ENCODE results near the gene TNNT2.

TNNT2 gene

DNA sequence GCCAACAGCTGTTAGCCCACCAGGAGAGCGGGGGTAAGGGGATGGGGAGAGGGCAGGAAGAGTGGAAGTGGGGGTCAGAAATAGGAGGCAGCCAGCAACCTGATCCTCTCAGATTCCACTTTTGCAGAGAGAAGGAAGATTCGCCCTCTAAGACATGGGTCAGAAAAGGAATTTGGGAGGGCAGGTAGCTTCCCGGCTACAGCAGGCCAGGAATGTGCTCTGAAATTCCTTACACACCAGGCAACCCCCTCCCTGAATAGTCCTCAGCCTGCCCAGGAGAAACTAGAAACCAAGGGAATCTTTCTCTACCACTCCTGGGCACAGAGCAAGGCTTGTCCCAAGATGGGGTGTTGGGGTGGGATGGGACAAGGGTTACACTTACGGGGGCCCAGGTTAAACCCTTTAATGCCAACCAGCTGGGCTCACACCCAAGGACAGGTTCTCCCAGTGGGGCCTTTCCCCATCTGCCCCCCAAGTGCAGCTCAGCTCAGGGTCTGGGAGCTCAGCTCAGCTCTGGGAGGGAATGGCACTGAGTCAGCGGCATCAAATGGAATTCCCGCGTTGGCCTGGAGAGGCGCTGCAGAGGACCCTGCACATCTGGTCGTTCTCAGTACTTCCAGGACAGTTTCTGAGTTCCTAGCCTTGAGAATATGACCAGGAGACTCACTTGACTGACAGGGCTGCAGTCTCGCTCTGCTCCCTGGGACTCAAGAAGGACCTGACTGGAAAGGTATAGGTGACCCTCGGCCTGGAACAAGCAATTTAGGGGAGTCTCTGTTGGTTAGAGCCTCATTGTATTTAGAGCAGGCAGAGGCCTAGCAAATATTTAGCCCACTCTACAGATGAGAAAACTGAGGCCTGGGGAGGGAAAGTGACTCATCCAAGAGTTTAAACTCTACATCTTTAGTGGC lies 761 bp downstream of the TNNT2 start:
- DNase-seq (ENCODE audit: low read depth): no peak

DNA sequence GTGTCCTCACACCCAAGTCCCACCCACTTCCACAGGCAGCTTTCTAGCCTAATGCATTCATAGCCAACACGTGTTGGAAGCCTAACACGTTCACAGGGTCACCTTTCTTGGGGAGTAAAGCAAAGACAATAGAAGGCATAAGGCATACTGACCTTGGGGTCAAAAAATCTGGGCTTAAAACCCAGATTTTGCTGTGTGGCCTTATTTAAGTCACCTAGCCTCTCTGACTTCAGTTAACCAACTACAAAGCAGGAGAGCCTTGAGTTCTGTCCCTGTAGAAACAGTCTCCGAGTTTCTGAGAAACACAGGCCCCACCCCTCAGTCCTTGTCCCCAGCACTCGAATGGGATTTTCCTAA lies 1.4 kb downstream of the TNNT2 start:
- DNase-seq (ENCODE audit: low read depth): no peak

DNA sequence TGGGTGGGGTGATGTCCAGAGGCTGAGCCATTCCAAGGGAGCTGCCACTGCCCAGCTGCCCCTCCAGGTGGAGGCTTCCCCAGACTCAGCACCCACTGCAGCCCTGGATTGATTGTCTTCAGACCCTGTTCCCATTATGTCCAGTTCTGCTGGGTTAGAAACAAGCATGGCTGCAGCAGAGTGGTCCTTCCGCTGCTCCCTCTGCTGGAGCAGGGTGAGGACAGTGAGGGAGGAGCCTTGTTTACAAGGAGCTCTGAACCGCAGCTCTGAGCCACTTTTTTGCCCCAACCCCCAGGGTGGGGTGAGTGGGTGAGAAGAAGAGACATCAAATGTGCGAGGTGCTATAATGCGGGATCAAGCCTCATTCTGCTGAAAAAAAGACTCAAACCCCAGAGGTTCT lies 2.3 kb downstream of the TNNT2 start:
- no peak for DNase-seq (ENCODE audit: low read depth)

DNA sequence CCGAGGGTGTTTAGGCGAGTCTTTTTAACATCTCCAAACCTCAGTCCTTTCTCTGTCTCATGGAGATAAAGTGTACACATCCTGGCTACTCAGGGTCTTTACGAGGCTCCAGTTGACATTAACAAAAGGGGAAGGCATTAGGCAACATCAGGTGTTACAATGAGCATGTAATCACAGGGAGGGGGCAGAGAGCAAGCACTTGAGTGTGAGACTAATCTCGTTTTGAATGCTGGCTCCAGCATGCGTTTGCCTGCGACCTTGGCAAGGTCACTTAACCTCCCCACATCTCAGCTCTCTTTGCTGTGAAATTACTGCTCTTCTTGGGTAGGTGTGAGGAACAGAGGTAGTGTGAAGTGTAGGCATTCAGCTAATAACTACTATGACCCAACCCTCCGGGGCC lies 3.1 kb downstream of the TNNT2 start:
- no peak for DNase-seq (ENCODE audit: low read depth)

DNA sequence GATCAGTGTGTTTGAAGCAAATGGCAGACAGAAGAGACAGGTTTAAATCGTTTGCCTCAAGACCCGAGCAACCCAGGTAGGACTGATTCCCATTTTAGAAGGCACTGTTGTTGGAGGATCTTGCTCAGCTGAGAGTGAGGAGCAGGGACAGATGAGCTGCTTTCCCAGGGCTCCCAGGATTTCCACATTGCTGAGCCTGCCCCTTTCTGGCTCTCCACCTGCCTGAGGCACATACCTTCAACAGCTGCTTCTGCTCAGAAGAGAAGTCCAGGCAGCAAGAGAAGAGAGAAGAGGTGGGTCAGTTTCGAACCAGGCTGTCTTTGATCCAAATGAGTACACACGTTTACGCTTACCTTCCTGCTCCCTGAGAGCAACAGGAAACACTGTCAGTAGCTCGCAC lies 5.7 kb downstream of the TNNT2 start:
- DNase-seq (ENCODE audit: low read depth): no peak

DNA sequence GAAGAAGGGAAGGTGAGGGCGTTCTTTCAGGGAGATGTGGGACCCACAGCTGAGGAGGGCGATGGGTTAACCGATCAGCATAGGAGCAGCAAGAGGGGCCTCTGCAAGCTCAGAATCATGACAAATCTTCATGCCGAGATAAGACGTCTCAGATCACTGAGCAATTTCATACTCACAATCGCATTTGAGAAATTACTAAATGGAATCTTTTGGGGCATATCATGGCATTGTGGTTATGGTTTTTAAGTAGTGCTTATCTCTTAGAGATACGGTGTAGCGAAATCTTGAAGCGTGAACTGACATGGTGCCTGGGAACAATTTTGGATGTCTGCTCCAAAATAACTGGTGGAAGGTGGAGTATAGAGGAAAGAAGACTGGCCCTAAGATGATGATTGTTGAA lies 6.2 kb downstream of the TNNT2 start:
- DNase-seq (ENCODE audit: low read depth): no peak

DNA sequence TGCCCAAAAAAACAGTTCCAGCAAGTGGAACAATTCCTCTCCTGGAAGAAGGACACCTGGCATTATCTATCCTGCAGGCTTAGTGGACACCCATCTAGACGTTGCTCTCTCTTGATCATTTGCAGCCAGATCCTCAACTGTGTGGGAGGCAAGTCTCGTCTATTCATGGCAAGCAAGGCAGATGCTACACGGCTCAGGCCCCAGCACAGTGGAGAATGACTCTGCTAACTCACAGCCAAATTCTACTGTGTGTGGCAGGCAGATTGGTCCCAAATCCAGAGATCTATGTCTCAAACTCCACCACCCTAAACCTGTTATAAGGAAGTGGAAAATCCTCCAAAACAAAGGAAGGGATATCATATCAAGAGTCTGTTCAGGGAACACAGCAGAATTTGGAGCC lies 7.0 kb downstream of the TNNT2 start:
- DNase-seq (ENCODE audit: low read depth): no peak

DNA sequence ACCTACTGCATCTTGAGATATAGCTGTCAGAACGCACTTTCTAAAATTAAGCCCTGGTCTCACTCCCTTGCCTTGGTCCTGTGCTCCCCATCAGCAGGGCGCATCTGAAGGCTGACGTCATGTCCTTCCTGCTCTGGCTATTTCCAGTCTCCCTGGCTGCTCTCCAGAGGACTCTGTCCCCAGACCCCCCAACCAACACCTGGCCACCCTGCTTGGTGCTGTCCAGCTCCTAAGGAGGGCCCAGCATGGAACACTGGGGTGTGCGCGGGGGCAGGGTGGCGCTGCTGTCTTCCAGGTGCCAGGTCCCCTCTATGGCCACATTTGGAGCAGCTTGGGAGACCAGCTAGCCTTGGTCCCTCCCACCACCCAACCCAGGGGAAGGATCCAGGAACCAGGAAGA lies 8.3 kb downstream of the TNNT2 start:
- DNase-seq (ENCODE audit: low read depth): no peak

DNA sequence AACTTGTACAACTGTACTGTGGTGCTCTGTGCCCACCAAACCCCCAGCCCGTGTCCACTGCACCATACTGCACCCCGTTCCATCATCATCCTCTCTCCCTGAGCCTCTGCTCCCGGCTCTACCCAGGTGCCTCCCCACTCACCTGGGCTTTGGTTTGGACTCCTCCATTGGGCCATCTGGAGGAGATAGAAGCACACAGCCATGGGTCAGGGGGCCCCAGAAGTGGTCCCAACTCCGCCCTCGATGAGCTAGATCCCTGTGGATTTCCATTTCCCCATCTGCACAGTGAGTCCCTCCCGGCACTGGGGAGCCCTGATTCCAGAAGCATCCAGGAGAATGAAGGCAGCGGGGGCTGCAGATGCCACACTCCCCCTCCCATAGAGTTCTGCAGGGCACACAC lies 10.8 kb downstream of the TNNT2 start:
- DNase-seq (ENCODE audit: low read depth): no peak

DNA sequence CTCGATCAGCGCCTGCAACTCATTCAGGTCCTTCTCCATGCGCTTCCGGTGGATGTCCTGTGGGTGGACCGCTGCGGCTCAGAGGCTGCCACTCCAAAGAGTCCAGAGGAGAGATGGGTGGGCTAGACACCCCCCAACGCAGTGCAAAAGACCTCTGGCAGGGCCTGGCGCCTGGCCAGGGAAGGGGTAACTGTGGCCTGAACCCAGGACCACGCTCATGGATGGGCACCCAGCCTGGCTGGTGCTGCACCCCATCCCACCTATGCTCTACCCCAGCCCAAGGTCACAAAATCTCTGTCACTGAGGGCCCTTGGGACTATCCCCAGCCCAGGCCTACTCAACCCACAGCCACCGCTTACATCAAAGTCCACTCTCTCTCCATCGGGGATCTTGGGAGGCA lies 12.2 kb downstream of the TNNT2 start:
- no peak for DNase-seq (ENCODE audit: low read depth)

DNA sequence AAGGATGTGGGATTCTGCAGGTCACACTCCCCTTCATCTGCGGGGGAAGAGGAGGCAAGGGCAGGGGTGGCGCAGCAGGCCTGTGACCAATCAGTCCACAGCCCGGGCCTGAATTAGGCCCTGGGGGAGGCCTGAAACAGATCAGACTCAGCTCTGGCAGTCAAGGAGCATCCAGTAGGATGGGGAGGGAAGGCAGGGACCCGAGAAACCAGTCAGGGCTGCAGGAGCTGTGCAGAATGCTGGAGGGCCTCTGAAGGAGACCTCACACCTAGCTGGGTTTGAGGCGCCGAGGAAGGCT lies 12.7 kb downstream of the TNNT2 start:
- DNase-seq (ENCODE audit: low read depth): no peak

DNA sequence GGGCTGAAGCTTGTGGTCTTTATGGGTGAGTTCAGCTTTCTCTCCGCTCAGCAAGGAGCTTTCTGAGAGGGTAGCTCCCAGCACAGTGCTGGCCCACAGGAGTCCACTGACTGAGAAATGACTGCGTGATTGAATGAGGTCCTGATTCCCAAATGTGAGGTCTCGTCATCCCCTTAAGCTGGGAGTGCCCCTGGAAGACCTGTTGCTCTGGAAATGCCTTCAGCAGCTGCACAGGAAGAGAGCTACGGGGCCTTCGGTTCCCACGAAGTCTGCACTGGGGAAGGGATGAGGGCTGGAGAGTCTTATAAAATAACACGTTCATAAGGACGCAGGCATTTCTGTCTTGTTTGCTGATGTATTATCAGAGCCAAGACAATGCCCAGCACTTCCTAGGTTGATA lies 14.0 kb downstream of the TNNT2 start:
- no peak for DNase-seq (ENCODE audit: low read depth)

DNA sequence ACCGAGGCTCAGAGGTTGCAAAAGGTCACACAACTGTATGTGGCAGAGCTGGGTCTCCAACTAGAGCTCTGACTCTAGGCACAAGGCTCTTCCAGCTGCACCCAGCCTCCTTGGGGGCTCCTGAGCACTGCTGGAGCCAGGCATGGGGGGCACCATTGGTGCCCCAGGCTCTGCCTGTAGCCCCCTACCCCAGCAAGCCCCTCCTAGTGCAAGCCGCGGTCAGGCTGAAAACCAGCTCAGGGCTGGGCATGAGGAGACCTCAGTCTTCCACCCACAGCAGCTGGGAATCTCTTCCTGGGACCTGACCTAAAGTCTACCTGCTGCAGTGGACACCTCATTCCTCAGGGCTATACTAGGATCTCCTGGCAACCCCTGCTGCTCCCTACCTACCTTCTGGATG lies 14.6 kb downstream of the TNNT2 start:
- no peak for DNase-seq (ENCODE audit: low read depth)

DNA sequence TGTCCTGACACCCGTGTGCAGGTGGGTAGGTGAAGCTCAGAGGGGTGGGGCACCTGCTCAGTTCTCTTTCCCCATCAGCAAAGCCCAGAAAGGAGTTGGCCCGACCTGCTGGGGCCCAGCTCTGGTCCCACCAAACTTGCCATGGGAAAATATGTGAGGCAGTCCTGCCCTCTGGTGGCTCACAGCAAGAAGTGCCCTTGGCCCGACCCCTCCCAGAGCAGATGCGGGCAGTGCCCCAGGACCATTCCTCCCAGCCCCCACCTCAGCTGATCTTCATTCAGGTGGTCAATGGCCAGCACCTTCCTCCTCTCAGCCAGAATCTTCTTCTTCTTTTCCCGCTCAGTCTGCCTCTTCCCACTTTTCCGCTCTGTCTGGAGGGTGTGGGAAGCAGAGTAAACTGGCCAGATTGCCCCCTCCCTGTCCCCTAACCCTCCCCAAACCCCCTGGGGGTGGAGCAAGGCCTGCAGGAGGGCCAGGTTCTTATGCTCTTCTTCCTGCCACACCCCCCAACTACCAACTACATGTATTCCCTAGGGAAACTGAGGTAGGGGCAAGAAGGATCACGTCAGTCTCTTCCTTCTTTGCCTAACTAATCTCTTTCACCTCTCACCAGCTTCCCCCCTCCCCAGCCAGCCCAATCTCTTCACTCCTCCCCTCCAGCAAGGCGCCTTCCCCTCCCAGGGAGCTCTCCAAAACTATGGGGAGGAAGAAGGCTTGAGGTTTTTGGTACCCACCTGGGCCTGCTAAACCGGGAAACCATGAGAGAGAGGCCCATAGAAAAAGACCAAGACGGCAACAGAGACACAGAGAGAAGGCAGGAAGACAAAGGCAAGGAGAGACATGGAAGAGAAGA lies 15.6 kb downstream of the TNNT2 start:
- no peak for DNase-seq (ENCODE audit: low read depth)

DNA sequence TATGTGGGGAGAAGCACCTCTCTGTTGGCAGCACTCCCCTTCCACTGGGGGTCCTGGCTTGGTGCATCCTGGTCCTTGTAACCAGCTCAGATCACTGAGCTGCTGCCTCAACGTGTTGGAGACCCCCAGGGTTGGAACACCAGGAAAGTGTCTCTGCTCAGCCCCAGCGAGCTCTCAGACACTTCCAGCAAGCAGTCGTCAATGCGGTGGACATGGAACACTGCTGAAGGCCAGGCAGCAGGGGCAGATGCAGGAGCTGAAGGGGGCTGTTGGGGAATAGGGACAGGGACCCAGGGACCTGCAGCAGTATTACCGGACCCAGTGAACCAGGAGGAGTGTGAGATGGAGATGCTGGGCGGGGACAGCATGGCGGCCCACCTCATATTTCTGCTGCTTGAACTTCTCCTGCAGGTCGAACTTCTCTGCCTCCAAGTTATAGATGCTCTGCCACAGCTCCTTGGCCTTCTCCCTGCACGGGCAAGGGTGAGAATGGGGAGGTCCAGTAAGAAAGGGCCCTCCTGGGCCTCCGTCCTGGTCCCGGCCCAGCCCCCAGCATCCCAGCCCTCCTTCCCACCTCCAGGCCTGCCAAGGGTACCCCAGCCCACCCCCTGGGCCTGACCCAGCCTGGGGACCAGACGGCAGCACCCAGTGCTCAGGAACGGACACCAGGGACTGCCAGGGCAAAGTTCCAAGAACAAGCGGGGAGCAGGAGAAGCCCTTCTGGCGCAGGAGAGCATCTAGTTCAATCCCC lies 16.4 kb downstream of the TNNT2 start:
- no peak for DNase-seq (ENCODE audit: low read depth)

DNA sequence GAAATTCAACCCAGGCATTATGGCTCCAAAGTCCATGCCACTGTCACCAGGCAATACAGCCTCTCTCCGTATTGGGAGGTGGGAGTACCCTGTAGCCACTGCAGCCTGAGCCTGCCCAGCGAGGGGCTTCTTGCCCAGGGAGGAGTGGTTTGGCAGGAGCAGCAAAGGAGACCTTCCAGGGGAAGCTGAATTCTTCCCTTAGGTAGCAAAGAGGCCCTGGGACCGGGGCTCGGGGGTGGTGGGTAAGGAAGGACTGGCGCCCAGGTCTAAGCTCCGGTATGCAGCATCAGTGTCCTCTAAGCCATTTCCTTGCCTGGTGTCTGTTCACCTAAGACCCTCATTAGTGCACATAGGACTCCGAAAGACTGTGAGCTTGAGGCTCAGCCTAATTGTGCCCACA lies 17.0 kb downstream of the TNNT2 start:
- DNase-seq (ENCODE audit: low read depth): no peak

DNA sequence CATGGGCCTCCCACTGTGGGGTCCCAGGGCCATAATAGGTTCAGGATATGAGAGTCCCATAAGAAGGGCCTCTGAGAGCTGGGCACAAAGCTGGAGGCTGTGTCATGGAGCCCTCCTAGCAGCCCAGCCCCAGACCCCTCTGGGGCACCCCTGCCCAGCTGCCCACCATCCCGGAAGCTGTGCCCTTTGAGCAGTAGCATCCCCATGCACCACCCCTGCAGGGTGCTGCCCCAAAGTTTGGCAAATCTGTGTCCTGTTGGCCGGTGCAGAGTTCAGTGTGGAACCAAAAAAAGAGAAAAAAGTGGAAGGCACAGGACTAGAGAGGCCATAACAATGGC lies 17.6 kb downstream of the TNNT2 start:
- DNase-seq (ENCODE audit: low read depth): no peak

DNA sequence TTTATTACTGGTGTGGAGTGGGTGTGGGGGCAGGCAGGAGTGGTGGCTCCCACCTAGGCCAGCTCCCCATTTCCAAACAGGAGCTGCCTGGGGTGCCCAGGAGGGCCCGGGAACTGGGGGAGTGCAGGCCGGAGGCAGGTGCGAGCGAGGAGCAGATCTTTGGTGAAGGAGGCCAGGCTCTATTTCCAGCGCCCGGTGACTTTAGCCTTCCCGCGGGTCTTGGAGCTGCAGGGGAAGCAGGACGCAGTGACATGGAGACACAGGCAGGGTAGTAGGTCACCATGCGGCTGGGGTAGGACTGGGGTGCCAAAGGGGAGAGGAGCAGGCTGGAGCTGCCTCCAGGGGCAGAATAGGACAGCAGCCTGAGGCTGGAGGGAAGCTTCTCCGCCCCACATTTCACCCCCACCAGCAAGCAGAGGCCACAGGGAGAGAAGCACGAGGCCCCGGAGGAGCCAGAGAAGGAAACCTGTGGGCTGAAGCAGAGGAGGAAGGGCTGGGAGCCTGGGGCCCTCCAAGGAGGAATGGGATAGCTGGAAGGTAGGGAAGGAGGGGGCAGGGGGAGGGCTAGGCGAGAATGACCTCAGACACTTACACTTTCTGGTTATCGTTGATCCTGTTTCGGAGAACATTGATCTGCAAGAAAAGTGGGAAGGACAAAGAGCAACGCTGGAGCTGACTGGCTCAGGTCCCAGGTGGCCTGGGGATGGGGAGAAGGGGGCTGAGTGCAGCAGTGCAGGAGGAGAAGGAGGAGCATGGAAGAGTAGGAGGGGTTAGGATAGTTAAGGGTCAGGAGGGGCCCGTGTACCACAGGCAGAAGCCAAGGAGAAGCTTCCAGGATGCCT lies 18.2 kb downstream of the TNNT2 start:
- DNase-seq (ENCODE audit: low read depth): no peak

DNA sequence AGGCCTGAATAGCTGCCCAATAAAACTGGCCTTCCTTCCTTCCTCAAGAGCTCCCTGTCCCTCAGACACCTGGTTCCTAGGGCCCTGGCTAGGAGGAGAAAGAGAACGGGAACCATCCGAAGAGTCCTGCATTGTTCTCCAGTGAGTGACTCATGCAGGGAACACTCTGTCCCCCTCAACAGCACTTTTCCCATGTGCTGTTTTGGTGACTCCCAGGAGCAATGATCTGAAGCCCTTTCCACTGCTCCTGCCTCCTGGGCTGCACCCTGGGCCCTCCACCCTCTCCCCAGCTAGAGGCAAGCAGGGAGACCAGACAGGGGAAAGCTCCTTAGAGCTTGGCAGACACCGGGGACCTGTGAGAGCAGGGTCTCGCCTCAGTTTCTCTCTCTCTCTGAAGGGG lies 18.9 kb downstream of the TNNT2 start:
- DNase-seq (ENCODE audit: low read depth): no peak

DNA sequence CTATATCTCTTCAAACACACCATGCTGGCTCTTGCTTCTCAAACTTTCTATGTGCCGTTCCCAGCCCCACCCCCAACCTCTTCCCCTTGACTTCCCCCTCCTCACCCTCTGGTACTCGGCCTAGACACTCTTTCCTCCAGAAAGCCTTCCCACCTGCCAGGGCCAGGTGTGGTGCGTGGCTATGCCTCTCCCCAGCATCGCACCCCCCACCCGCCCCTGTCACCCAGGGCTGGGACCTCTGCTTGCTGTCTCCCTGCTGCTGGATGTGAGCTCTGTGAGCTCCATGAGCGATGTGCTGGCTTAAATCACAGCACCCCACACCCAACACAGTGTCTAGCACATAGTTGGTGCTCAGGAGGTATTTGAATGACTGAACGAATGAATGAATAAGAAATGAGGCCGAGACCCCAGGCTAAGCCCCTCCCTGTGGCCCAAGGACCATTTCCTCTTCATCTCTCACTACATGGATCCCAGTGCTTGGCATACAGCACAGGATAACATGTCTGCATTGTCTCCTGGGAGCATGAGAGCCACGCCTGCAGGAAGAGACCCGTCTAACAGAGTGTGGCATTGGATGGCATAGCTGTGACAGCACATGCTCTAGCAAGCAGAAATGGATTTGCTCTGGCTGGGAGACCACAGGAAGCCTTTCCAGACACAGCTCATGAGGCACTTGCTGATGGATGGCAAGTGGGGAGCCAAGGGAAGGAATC lies 19.7 kb downstream of the TNNT2 start:
- DNase-seq (ENCODE audit: low read depth): no peak

DNA sequence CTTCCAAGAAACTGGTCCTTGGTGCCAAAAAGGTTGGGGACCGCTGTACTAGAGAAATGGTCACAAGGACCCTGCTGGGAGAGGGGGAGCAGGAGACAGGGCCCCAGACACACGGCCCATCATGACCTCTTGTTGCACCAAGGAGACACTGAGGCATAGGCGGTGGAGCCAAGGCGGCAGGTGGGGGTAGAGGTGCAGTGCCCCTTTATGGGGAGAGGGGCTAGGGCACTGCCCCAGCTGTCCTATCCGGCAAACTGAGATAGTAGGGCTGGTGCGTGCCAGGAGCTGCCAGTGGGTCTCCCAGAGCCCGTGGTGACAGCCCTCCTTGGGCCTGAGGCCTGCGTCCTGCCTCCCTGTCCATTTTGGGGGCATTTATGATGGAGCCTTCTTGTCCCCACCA lies 20.3 kb downstream of the TNNT2 start:
- no peak for DNase-seq (ENCODE audit: low read depth)

DNA sequence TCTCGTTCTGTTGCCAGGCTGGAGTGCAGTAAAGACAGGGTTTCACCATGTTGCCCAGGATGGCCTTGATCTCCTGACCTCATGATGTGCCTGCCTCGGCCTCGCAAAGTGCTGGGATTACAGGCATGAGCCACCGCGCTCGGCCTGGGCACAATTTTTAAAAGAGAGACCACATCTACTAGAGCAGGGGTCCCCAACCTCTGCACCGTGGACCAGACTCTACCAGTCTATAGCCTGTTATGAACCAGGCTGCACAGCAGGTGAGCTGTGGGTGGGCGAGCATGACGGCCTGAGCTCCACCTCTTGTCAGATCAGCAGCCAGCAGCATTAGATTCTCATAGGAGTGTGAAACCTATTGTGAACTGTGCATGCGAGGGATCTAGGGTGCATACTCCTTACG lies 20.8 kb downstream of the TNNT2 start:
- no peak for DNase-seq (ENCODE audit: low read depth)

All from activated T-cell treated with anti-CD3 and anti-CD28 coated beads for 1 hour (primary cell).